ENCODE results near the gene UQCC3. TPM values are rescaled to one million over a fixed set of nuclear protein-coding genes. Genes with fewer than 3 reads are reported as not detected.

UQCC3 gene
- total and polyA plus RNA-seq, 2 of the 13 experiments (the other 11 are each of a cell fraction or from before 2014, with no cell fraction given) = 7.7 to 16.0 TPM

DNA sequence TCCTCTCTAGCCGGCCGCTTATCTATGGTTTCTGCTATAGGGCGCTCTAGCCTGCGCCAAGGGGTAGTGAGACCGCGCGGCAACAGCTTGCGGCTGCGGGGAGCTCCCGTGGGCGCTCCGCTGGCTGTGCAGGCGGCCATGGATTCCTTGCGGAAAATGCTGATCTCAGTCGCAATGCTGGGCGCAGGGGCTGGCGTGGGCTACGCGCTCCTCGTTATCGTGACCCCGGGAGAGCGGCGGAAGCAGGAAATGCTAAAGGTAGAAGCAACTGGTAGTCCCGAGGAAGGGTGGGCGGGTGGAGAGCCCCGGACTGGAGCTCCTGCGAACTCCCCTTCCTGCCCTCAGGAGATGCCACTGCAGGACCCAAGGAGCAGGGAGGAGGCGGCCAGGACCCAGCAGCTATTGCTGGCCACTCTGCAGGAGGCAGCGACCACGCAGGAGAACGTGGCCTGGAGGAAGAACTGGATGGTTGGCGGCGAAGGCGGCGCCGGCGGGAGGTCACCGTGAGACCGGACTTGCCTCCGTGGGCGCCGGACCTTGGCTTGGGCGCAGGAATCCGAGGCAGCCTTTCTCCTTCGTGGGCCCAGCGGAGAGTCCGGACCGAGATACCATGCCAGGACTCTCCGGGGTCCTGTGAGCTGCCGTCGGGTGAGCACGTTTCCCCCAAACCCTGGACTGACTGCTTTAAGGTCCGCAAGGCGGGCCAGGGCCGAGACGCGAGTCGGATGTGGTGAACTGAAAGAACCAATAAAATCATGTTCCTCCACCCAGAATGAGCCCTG is at the start of gene UQCC3, which contains the start of gene LBHD1 (continued):
- peak; percentile 30; the same call in 1 of the 2 replicates for TF ChIP-seq ZBTB7A (CRISPR knock-in tag; IDR thresholded peaks at IDR 0.05)
- TF ChIP-seq IKZF4 (CRISPR knock-in tag; IDR thresholded peaks at IDR 0.05; ENCODE audit: borderline replicate concordance, low read depth, not compliant biosample characterization) = no peak
- peak; percentile 66 for TF ChIP-seq HOXA5 (CRISPR knock-in tag; IDR thresholded peaks at IDR 0.05)
- TF ChIP-seq TAF15 (IDR thresholded peaks at IDR 0.05; ENCODE audit: low read depth, low read length, poor library complexity, severe bottlenecking) = no peak
- no peak for TF ChIP-seq CENPT (CRISPR knock-in tag; IDR thresholded peaks at IDR 0.05; ENCODE audit: low read depth)
- TF ChIP-seq SNRNP70 (IDR thresholded peaks at IDR 0.05; ENCODE audit: low read depth, low read length) = no peak
- TF ChIP-seq ZNF343 (CRISPR knock-in tag; IDR thresholded peaks at IDR 0.05) = no peak
- TF ChIP-seq SRF (IDR thresholded peaks at IDR 0.05; ENCODE audit: low read depth, low read length) = no peak; the same call in 1 of the 2 replicates
- peak in 1 of 2 experiments; percentile 40; a peak in 1 of 4 replicates for TF ChIP-seq ATF4 (CRISPR knock-in tag; IDR thresholded peaks at IDR 0.05)
- TF ChIP-seq ZFP36 (IDR thresholded peaks at IDR 0.05; ENCODE audit: borderline replicate concordance, low read depth, low read length, partially characterized antibody) = no peak
- peak; percentile 2; the same call in 1 of the 2 replicates for TF ChIP-seq FOXO1 (CRISPR knock-in tag; IDR thresholded peaks at IDR 0.05)
- no peak for TF ChIP-seq RFXANK (CRISPR knock-in tag; IDR thresholded peaks at IDR 0.05)
- peak; percentile 82; the same call in 1 of the 2 replicates for TF ChIP-seq ZNF232 (CRISPR knock-in tag; IDR thresholded peaks at IDR 0.05; ENCODE audit: borderline replicate concordance)
- TF ChIP-seq CHD2 (IDR thresholded peaks at IDR 0.05; ENCODE audit: low read depth, low read length) = no peak
- 0 out of 2 replicates have a peak, but pooled peaks have one; percentile 65 for TF ChIP-seq ZNF180 (CRISPR knock-in tag; IDR thresholded peaks at IDR 0.05; ENCODE audit: borderline replicate concordance, low read depth)
- TF ChIP-seq ZNF260 (CRISPR knock-in tag; IDR thresholded peaks at IDR 0.05; ENCODE audit: borderline replicate concordance, low read depth) = no peak
- no peak for TF ChIP-seq ZNF792 (CRISPR knock-in tag; IDR thresholded peaks at IDR 0.05)
- TF ChIP-seq PHF8 (CRISPR knock-in tag; IDR thresholded peaks at IDR 0.05) = peak; percentile 84
- TF ChIP-seq, protein P1, sequence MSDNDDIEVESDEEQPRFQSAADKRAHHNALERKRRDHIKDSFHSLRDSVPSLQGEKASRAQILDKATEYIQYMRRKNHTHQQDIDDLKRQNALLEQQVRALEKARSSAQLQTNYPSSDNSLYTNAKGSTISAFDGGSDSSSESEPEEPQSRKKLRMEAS (IDR thresholded peaks at IDR 0.05) = peak; percentile 65
- TF ChIP-seq ZFP62 (CRISPR knock-in tag; IDR thresholded peaks at IDR 0.05) = no peak
- TF ChIP-seq, protein P2, sequence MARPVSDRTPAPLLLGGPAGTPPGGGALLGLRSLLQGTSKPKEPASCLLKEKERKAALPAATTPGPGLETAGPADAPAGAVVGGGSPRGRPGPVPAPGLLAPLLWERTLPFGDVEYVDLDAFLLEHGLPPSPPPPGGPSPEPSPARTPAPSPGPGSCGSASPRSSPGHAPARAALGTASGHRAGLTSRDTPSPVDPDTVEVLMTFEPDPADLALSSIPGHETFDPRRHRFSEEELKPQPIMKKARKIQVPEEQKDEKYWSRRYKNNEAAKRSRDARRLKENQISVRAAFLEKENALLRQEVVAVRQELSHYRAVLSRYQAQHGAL (CRISPR knock-in tag; IDR thresholded peaks at IDR 0.05; ENCODE audit: not compliant biosample characterization) = peak; percentile 26
- TF ChIP-seq ZNF670 (CRISPR knock-in tag; IDR thresholded peaks at IDR 0.05; ENCODE audit: borderline replicate concordance) = 0 out of 2 replicates have a peak, but pooled peaks have one; percentile 2
- peak; percentile 72; the same call in 1 of the 2 replicates for TF ChIP-seq ZNF83 (CRISPR knock-in tag; IDR thresholded peaks at IDR 0.05; ENCODE audit: borderline replicate concordance)
- no peak for TF ChIP-seq ZNF557 (CRISPR knock-in tag; IDR thresholded peaks at IDR 0.05)
- peak; percentile 69 for TF ChIP-seq SRSF1 (optimal IDR thresholded peaks at IDR 0.05; ENCODE audit: low read depth, low read length)
- no peak; the same call in 1 of the 2 replicates for TF ChIP-seq JUNB (CRISPR knock-in tag; IDR thresholded peaks at IDR 0.05; ENCODE audit: borderline replicate concordance)
- no peak for TF ChIP-seq NPAS2 (CRISPR knock-in tag; IDR thresholded peaks at IDR 0.05; ENCODE audit: borderline replicate concordance)
- TF ChIP-seq AKAP8 (CRISPR knock-in tag; IDR thresholded peaks at IDR 0.05) = peak; percentile 59; the same call in 1 of the 2 replicates
- no peak for TF ChIP-seq ZNF383 (CRISPR knock-in tag; IDR thresholded peaks at IDR 0.05; ENCODE audit: borderline replicate concordance)
